Liver (tissue), 3 donors: Measurements from ENCODE around the gene TGFBR3L.
A peak's percentile ranks its signal among the peaks of the same experiment; 100 is the strongest.

Experiments used
- GABPA ChIP-seq, 2 donors: IDR thresholded peaks in 1 of 2; conservative IDR thresholded peaks in 1 of 2; 2 replicates each; pipeline ENCODE4 v1.6.1; 2016; ENCODE audit warnings: antibody characterized with exemption in 2 of 2, mild to moderate bottlenecking in 1 of 2, moderate library complexity in 1 of 2
- JUND ChIP-seq, 2 donors: IDR thresholded peaks; 2 replicates each; pipeline ENCODE4 v1.6.1; 2016; ENCODE audit warnings: antibody characterized with exemption in 2 of 2
- RAD21 ChIP-seq, 2 donors: IDR thresholded peaks; 2 replicates each; pipeline ENCODE4 v1.6.1; 2016; ENCODE audit warnings: antibody characterized with exemption in 2 of 2, mild to moderate bottlenecking in 2 of 2
- SP1 ChIP-seq: IDR thresholded peaks from 2 replicates; pipeline ENCODE4 v1.6.1; 2018; ENCODE audit warnings: antibody characterized with exemption, mild to moderate bottlenecking
- TF ChIP-seq, protein P1 (sequence below): fragments of 150-350 bp; IDR thresholded peaks from 2 replicates; pipeline ENCODE4 v1.5.1; 2017; ENCODE audit warnings: improper control_type of control experiment, low read depth, low read length; ENCODE audit not compliant: missing input control
- TF ChIP-seq, protein P2 (sequence below): IDR thresholded peaks from 2 replicates; pipeline ENCODE4 v1.6.1; 2016; ENCODE audit warnings: antibody characterized with exemption
- donor health status: healthy.
- donor health status: healthy.

DNA sequence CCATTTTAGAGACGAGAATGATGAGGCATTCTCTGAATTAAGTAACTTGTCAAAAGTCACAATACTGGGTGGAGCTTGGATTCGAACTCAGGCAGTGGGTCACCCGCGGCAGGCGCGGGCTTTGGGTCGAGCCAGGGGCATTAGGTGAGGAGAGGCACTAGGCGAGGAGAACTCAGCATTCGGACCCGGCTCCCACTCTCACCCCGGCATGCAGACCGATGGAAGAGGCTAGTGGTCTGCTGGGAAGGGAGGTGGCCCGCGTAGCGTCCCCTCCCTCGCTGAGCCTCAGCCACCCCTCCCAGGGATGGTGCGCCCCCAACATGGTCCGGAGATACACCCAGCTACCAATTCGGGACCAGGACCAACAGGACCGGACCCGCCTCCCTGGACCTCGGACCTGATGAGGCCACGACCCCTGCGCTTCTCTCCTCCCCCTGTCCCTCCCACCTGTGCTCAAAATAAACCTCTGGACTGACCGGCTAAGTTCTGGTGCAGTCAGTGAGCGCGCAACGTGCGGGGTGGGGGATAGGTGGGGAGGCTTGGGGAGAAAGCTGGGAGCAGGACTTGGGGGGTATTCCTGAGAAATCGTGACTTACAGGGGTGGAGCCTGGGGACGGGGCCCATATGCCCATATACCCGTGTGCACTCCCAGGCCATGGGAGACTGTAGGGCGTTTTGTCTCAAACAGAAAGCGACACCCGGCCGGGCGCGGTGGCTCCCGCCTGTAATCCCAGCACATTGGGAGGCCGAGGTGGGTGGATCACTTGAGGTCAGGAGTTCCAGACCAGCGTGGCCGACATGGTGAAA lies 4.2 kb downstream of the TGFBR3L start:
- TF ChIP-seq GABPA (IDR thresholded peaks at IDR 0.05 in 1 of 2, conservative IDR thresholded peaks at IDR 0.05 in 1 of 2) (no peak), SP1 (peak; percentile 88), JUND (IDR thresholded peaks at IDR 0.05) (no peak), RAD21 (IDR thresholded peaks at IDR 0.05) (no peak)
- TF ChIP-seq, protein P1, sequence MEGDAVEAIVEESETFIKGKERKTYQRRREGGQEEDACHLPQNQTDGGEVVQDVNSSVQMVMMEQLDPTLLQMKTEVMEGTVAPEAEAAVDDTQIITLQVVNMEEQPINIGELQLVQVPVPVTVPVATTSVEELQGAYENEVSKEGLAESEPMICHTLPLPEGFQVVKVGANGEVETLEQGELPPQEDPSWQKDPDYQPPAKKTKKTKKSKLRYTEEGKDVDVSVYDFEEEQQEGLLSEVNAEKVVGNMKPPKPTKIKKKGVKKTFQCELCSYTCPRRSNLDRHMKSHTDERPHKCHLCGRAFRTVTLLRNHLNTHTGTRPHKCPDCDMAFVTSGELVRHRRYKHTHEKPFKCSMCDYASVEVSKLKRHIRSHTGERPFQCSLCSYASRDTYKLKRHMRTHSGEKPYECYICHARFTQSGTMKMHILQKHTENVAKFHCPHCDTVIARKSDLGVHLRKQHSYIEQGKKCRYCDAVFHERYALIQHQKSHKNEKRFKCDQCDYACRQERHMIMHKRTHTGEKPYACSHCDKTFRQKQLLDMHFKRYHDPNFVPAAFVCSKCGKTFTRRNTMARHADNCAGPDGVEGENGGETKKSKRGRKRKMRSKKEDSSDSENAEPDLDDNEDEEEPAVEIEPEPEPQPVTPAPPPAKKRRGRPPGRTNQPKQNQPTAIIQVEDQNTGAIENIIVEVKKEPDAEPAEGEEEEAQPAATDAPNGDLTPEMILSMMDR, result no peak
- TF ChIP-seq, protein P2, sequence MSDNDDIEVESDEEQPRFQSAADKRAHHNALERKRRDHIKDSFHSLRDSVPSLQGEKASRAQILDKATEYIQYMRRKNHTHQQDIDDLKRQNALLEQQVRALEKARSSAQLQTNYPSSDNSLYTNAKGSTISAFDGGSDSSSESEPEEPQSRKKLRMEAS, result no peak
